Stimulated activated CD4-positive, alpha-beta T cell treated with anti-CD3 and anti-CD28 coated beads, Interleukin-4, amount 100 ng/mL, for 24 hours (primary cell): ENCODE measurements around the gene BEX5.
"Not testable (repeated sequence)": the region's sequence is repeated elsewhere in the genome, so short reads cannot be mapped to it uniquely, and the experiment has no call there.

Source experiments
- DNase-seq: peaks from one replicate; pipeline ENCODE4 v3.0.0-alpha.2; 2020

Gene BEX5

DNA sequence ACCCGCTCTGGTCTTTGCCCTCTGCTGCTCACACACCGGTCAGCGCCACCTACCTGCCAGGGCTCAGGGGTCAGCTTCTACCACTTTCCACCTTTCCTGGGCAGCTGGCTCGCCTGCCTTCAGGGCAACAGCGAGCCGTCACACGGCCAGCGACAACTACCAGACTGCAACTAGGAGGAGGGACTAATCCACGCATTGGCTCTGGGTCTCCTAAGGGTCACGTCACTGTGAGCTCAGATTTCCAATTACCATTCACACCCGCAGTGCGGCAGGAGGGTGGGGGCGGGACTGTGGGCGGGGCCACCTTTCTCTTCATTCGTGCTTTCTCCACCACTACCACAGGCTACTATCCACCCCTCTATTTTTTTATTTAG, at the start of gene BEX5:
Gene BEX5, minus strand, starts transcription at position 172 of the 374 bp plus-strand sequence. CDS start 1,712 bp downstream, outside the sequence.
- peak; percentile 42 for DNase-seq

DNA sequence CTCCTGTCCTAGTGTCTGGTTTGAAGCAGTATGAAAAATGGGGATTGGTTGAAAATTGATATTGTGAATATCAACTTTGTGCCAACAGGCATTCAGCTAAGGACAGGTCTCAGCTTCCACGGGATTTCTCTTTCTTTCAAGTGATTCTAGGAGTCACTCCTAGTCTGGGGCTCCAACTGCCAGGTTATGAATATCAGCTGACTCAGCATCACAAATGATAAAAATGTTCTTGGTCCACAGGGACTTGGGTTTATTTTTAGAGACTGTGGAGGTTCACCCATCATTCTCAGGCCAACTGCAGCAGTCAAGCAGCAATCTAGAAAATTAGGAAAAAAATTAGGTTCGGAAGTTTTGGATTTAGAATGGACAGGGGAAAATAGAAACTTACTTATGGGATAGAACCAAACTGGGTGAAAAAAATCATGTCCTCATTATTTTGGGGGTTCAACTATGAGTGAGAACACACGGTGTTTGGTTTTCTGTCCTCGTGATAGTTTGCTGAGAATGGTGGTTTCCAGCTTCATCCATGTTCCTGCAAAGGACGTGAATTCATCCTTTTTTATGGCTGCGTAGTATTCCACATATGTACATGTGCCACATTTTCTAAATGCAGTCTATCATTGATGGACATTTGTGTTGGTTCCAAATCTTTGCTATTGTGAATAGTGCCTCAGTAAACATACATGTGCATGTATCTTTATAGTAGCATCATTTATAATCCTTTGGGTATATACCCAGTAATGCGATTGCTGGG, 30.4 kb upstream of the BEX5 start:
- no peak for DNase-seq

DNA sequence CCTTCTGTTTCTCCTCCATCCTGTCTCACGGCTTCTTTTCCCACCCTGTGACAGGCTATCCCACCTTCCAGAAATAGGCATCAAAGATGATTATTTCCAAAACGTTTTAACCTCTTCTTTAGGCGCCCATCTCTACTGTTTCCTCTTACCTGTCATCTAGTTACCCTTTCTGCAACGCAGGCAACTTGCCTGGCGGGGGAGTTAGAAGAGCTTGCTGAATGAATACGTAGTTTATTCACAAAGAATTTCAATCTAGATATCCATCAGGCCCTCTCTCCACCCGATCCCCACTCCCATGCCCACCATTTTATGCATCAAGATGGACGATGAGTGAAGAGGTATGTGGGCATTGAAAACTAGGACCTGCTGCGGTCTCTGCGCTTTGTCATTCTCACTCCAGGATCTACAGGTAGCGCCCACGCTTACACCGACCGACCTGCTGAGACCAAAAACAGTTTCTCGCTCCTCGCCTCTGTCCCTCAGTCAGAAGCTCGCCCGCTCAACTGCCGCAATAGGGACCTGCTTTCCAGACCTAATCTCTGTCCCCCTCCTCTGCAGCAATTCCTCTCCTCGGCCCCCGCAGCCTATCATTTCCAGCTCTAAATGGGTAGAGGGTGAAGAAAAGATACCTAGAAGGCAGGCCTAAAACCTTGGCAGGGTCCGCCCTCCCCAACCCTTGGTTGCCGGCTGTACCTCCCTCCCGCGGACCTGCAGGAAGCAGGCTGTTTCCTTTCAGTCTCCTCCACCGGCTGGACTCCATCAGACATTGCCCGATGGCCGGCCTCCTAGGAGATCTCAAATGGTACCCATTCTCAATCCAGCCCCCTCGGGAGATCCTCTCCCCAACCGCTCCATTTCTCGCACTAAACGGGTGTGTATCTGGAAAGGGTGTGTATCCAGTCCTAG, 624 bp downstream of the BEX5 start:
- peak; percentile 7 for DNase-seq

DNA sequence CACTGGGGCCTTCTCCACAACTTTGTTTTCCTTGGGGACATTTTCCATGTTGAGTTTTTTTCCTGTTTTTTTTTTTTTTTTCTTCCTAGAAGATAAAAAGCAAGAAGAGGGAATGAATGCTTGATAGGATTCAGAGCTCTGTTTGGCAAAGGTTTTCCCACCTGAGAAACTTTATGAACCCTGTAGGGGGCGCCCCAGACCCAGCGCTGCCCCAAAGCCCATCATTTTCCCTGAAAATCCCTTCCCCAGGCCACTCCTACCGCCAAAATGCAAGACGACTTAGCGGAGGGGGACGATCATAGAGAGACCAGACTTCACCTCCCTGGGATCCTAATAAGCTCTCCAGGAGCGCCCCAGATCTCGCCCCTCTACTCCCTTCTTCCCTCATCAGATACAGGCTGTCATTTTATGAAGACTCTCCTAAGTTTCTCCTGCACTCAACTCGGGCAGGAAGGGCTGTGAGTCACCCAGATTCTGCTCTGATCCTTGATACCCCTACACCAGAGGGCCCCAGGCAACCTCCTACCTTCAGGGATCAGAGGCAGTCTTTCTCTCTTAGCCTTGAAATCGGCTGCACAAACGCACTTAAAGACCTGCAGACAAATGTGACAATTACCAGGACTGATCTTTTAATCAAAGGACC, 1.4 kb downstream of the BEX5 start:
- DNase-seq: peak; percentile 5

DNA sequence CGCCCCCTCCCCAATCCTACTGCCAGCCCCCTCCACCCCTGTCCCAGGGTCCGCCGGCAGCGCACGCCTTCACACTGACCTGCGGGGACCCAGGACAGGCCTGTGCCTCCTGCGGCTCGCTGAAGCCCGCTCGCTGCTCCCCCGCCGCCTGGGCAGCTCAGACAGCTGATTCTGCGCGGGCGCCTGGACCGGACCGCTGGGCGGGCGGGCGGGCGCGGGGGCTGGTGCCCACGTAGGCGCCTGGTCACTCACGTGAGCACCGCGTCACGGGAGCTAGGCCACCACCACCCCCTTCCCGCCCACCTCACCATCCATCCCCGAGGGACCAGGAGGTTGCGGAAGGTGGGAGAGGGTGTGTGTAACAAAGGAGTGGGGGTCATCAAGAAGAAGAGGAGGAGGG, 13.5 kb downstream of the BEX5 start, which contains the start of gene TCEAL6:
Gene TCEAL6, minus strand, starts transcription at position 208 of the 400 bp plus-strand sequence.
- DNase-seq: not testable (repeated sequence)

DNA sequence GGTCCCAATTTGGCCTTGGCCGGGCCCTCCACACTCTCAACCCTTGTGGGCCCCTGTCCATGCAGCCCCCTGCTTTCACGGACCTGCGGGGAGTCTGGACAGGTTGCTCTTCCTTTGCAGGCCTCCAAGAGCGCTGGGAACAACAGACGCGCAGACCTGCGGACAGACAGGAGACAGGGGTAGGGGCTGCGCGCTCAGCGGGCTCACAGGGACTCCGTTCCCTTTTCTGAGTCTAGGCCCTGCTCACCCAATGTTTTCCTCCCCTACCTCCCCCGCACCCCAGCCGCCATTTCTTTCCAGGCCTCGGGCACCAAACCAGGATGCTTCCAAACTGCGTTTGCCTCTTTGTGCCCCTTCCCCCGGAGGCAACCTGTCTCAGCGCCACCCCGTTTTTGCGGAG, 14.1 kb downstream of the BEX5 start:
- DNase-seq: not testable (repeated sequence)

DNA sequence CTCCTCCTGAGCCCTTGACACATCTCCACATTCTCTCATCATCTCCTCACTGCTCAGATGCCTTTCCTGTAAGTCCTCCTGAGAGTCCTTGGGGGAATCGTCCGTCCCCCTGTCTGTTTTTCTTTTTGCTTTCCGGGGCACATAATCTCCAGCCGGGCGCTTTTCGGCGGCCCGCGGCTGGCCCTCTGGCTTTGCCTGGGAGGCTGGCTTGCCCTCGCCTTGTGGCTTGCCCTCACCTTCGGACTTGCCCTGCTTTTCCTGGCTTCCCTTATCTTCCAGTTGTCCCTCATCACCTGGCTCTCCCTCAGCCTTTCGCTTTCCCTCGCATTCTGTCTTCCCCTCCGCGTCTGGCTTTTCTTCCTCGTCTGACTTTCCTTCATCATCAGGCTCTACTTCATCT, 14.9 kb downstream of the BEX5 start:
- not testable (repeated sequence) for DNase-seq

DNA sequence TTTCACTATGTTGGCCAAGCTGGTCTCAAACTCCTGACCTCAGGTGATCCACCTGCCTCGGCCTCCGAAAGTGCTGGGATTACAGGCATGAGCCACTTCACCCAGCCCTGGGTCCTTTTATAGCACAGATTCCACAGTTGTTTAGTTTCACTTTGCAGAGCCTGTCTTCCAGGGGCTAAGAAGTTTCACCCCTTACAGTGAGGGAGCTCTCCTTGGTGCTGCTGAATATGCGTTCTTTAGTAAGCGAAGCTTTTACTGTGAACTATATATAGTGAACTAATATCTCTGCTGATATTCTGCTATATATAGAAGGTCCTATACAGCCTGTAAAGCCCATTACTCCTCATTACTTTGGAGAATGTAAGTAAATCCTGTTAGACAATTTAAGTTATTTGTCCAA, 17.7 kb downstream of the BEX5 start:
- DNase-seq: no peak

DNA sequence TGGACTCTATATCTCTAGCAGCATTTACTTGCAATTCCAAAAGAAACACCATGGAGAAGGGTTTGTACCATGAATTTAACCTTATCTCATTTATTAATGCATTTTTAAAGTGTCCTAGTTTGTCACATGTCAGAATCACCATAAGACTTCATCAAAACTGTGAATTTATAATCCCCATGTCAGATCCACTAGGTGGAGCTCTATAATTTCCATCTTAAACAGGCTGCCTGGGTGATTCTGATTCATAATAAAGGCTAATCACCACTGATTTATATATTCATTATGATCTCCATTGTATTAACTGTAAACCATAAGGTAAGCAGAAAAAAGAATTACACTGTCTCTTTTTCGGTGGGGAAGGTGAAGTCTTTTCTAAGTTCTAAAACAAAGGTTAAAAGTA, 26.3 kb downstream of the BEX5 start:
- DNase-seq: no peak

DNA sequence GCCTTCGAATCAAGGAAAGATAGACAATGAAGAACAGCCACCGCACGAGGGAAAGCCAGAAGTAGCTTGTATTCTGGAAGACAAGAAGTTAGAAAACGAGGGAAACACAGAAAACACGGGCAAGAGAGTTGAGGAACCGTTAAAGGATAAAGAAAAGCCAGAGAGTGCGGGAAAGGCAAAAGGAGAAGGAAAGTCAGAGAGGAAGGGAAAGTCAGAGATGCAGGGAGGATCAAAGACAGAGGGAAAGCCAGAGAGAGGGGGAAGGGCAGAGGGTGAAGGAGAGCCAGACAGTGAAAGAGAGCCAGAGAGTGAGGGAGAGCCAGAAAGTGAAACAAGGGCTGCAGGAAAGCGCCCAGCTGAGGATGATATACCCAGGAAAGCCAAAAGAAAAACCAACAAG, 28.9 kb downstream of the BEX5 start:
- no peak for DNase-seq

DNA sequence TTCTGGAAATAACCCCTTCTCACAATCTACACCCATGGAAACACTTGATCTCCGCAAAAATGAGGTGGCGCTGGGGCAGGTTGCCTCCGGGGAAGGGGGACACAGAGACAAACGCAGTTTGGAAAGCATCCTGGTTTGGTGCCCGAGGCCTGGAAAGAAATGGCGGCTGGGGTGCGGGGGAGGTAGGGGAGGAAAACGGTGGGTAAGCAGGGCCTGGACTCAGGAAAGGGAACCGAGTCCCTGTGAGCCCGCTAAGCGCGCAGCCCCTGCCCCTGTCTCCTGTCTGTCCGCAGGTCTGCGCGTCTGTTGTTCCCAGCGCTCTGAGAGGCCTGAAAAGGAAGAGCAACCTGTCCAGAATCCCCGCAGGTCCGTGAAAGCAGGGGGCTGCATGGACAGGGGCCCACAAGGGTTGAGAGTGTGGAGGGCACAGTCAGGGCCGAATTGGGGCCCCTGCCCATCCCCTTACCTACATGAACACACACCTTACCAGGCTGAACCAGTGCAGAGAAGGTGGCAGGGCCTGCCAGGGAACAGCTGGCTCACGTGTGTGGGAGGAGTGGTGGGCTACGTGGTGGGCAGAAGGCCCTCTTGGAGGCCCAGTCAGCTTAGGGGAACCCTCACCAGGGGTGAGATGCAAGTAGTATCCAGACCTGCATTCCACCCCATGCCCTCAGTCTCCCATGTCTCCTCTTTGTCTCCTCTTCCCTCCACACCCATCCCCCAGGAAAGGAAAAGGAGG, 29.5 kb downstream of the BEX5 start:
- not testable (repeated sequence) for DNase-seq

DNA sequence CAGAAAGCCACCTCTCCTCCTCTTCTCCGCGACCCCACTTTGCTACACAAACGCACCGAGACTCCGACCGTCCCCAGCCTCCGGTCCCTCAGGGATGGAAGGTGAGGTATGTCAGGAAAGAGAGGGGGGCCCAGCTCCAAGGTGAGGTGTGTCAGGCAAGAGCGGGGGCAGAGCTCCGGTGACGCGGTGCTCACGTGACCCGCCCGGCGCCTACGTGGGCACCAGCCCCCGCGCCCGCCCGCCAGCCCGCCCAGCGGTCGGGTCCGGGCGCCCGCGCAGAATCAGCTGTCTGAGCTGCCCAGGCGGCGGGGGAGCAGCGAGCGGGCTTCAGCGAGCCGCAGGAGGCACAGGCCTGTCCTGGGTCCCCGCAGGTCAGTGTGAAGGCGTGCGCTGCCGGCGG, 30.3 kb downstream of the BEX5 start, which contains the start of gene TCEAL2:
Gene TCEAL2, plus strand, starts transcription at position 244 of the 400 bp plus-strand sequence. CDS start 1,152 bp downstream, outside the sequence.
- not testable (repeated sequence) for DNase-seq

DNA sequence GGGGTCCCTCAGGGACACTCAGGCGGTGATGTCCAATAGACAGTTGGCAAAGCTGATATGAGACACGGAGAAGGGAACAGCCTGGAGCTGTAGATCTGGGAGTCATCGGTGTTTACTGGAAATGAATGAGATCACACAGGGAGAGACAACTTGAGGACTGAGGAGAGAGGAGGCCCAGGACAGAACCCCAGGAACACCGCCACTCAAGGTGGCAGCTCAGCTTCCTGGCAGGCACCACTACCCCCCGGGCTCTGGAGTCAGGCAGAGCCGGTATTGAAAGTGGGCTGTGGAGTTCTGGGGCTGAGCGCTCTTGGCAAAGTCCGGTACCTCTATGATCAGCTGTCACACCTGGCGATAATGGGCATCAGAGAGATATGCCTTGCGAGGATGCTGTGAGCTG, 30.8 kb downstream of the BEX5 start:
- DNase-seq: not testable (repeated sequence)

DNA sequence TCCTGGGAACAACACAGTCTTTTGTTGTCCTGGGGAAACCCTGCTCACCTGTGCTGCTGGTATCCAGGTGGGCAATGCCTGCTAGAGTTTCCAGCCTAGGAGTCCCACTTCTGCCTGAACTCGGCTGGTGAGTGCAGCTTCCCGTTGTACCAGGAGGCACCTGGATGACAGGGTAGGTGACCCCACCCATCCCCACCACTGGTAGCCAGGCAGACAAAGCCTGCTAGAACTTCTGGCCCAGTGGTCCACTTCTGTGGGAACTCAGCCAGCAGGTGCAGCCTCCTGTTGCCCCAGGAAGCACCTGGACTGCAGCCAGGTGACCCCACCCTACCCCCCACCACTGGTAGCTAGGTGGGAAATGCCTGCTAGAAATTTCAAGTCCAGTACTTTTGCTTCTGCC, 40.0 kb downstream of the BEX5 start:
- no peak for DNase-seq

DNA sequence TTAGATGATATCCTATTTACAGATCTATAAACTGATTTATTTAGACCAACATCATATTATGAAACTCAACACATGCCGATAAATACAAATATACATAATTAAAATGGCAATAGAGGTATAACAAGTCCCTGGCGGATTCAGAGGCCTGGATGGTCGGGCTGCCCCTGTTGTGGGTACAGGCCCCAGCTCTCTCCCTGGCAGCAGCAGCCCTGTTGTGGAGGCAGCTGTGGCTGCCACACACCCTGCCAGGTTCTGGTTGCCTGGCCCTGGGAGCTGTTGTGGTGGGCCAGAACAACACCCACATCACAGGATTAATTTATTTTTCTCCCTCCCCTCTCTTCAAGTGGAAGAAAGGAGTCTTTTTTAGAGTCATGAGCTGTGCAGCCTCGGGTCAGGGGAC, 42.4 kb downstream of the BEX5 start:
- DNase-seq: no peak
